Adrenal gland (tissue), 5 donors: ENCODE measurements around the gene FBXW8.

Experiments used
- POLR2A ChIP-seq, 2 donors: fragments of 450-650 bp; IDR thresholded peaks; one replicate each; pipeline ENCODE4 v1.6.1; 2017; ENCODE audit warnings: antibody characterized with exemption in 2 of 2, mild to moderate bottlenecking in 2 of 2, moderate library complexity in 1 of 2
- TF ChIP-seq, protein P1 (sequence below), 6 experiments: fragments of 450-650 bp in 4 of 6; fragments of 200-600 bp in 2 of 6; sonication (generic) in 1 of 6; IDR thresholded peaks; 1 replicate in 5 of 6; 2 replicates in 1 of 6; pipeline versions ENCODE4 v1.5.1 to v1.8.0; 2016 to 2021; ENCODE audit warnings: antibody characterized with exemption in 6 of 6, mild to moderate bottlenecking in 2 of 6, moderate library complexity in 1 of 6
- donor health status: DM: no; HTN: no; CAD: no.

DNA sequence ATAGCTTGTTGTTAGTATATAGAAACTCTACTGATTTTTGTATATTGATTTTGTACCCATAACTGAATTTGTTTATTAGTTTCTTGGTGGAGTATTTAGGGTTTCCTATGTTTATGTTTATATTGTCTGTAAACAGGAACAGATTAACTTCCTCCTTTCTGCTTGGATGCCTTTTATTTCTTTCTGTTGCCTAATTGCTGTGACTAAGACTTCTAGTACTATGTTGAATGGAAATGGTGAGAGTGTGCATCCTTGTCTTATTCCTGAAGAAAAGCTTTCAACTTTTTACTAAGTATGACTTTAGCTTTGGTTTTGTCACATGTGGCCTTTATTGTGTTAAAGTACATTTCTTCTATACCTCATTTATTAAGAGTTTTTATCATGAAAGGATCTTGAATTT, 20.9 kb downstream of the FBXW8 start:
- no peak for TF ChIP-seq POLR2A (IDR thresholded peaks at IDR 0.05)
- TF ChIP-seq, protein P1, sequence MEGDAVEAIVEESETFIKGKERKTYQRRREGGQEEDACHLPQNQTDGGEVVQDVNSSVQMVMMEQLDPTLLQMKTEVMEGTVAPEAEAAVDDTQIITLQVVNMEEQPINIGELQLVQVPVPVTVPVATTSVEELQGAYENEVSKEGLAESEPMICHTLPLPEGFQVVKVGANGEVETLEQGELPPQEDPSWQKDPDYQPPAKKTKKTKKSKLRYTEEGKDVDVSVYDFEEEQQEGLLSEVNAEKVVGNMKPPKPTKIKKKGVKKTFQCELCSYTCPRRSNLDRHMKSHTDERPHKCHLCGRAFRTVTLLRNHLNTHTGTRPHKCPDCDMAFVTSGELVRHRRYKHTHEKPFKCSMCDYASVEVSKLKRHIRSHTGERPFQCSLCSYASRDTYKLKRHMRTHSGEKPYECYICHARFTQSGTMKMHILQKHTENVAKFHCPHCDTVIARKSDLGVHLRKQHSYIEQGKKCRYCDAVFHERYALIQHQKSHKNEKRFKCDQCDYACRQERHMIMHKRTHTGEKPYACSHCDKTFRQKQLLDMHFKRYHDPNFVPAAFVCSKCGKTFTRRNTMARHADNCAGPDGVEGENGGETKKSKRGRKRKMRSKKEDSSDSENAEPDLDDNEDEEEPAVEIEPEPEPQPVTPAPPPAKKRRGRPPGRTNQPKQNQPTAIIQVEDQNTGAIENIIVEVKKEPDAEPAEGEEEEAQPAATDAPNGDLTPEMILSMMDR (IDR thresholded peaks at IDR 0.05) = no peak
